SK-N-SH (cell line): ENCODE data around the gene CHML. TPM values are rescaled to one million over a fixed set of nuclear protein-coding genes. Genes with fewer than 3 reads are reported as not detected.

ENCODE experiments used
- CTCF ChIA-PET: fragments of 300-600, 350-600 bp; formaldehyde crosslinking; extraction: SDS; loops from one replicate; lab custom pipeline; 2021; lab: Yijun Ruan, JAX
- POLR2A ChIA-PET: fragments of 350-600 bp; sonication (Branson Sonifier 250); formaldehyde crosslinking; extraction: SDS; loops from one replicate; lab custom pipeline; 2020; ENCODE audit warnings: antibody characterized with exemption, inconsistent platforms; lab: Yijun Ruan, JAX
- DNase-seq: peaks from one replicate; pipeline ENCODE4 v3.0.0; 2012
- H2AFZ ChIP-seq: fragments of 200-600 bp; sonication (generic); 2 replicates; pipeline ENCODE4 v1.8.1; 2016; ENCODE audit warnings: antibody characterized with exemption, mild to moderate bottlenecking, low read depth
- H3F3A ChIP-seq: fragments of 200-600 bp; sonication (generic); replicated peaks from 2 replicates; pipeline ENCODE3; 2016; ENCODE audit warnings: antibody characterized with exemption, mild to moderate bottlenecking; ENCODE audit not compliant: insufficient read depth
- H3K27ac ChIP-seq, 2 experiments: fragments of 200-500 bp in 1 of 2; fragments of 200-600 bp in 1 of 2; sonication (Bioruptor generic) in 1 of 2; sonication (generic), shearing (Covaris generic) in 1 of 2; 2 replicates each; pipeline versions ENCODE4 v1.5.1 to v1.6.1; 2014 to 2016; ENCODE audit warnings: low read depth in 2 of 2, inconsistent platforms in 1 of 2, low read length in 1 of 2, mild to moderate bottlenecking in 1 of 2, mixed read lengths in 1 of 2
- H3K27me3 ChIP-seq: fragments of 200-600 bp; sonication (generic), shearing (Covaris generic); 2 replicates; pipeline ENCODE4 v1.6.1; 2016; ENCODE audit warnings: mixed run types; ENCODE audit not compliant: insufficient read depth
- H3K36me3 ChIP-seq, 2 experiments: fragments of 200-500 bp in 1 of 2; fragments of 200-600 bp in 1 of 2; sonication (Bioruptor generic) in 1 of 2; sonication (generic) in 1 of 2; replicated peaks in 1 of 2; 2 replicates each; pipeline versions ENCODE3 to v1.5.1; 2014 to 2016; ENCODE audit warnings: low read length in 1 of 2, mild to moderate bottlenecking in 1 of 2; ENCODE audit not compliant: insufficient read depth in 2 of 2, control insufficient read depth in 1 of 2
- H3K4me1 ChIP-seq, 2 experiments: fragments of 200-500 bp in 1 of 2; fragments of 200-600 bp in 1 of 2; sonication (Bioruptor generic) in 1 of 2; sonication (generic), shearing (Covaris generic) in 1 of 2; 2 replicates each; pipeline versions ENCODE4 v1.5.1 to v1.6.1; 2014 to 2016; ENCODE audit warnings: low read depth in 1 of 2, low read length in 1 of 2, mixed run types in 1 of 2; ENCODE audit not compliant: insufficient read depth in 2 of 2, control insufficient read depth in 1 of 2
- H3K4me2 ChIP-seq: fragments of 200-600 bp; sonication (generic), shearing (Covaris generic); 2 replicates; pipeline ENCODE4 v1.6.1; 2017; ENCODE audit warnings: mixed run types
- H3K4me3 ChIP-seq, 2 experiments: fragments of 200-500 bp in 1 of 2; fragments of 200-600 bp in 1 of 2; sonication (Bioruptor generic) in 1 of 2; sonication (generic), shearing (Covaris generic) in 1 of 2; 2 replicates each; pipeline versions ENCODE4 v1.5.1 to v1.8.1; 2014 to 2016; ENCODE audit warnings: low read depth in 2 of 2, inconsistent platforms in 1 of 2, low read length in 1 of 2, mild to moderate bottlenecking in 1 of 2, mixed read lengths in 1 of 2, moderate library complexity in 1 of 2
- H3K79me2 ChIP-seq: fragments of 200-600 bp; sonication (generic); 2 replicates; pipeline ENCODE4 v1.8.1; 2017; ENCODE audit warnings: mild to moderate bottlenecking; ENCODE audit not compliant: insufficient read depth
- H3K9ac ChIP-seq: fragments of 200-600 bp; sonication (generic); 2 replicates; pipeline ENCODE4 v1.6.1; 2017; ENCODE audit warnings: mixed run types
- H3K9me2 ChIP-seq: fragments of 200-600 bp; sonication (generic); 2 replicates; pipeline ENCODE4 v1.6.1; 2017; ENCODE audit warnings: mixed run types
- H3K9me3 ChIP-seq: fragments of 200-600 bp; sonication (generic); 2 replicates; pipeline ENCODE4 v1.6.1; 2017; ENCODE audit warnings: mixed run types, mild to moderate bottlenecking, moderate library complexity
- H4K20me1 ChIP-seq: fragments of 200-600 bp; sonication (generic); 2 replicates; pipeline ENCODE4 v1.6.1; 2017; ENCODE audit warnings: mild to moderate bottlenecking, mixed run types; ENCODE audit not compliant: insufficient read depth
- CHD2 ChIP-seq: fragments of 150-350 bp; IDR thresholded peaks from 2 replicates; pipeline ENCODE4 v1.6.1; 2018; ENCODE audit warnings: low read length; ENCODE audit not compliant: partially characterized antibody
- CTCF ChIP-seq: fragments of 200-600 bp; sonication (generic); IDR thresholded peaks from 2 replicates; pipeline ENCODE4 v1.6.1; 2017; ENCODE audit warnings: antibody characterized with exemption, mild to moderate bottlenecking, moderate library complexity
- ELF1 ChIP-seq: IDR thresholded peaks from 2 replicates; pipeline ENCODE4 v1.4.0; 2012
- EP300 ChIP-seq, 2 experiments: IDR thresholded peaks; 2 replicates each; pipeline versions ENCODE4 v1.4.0 to v1.6.1; 2012; ENCODE audit warnings: borderline replicate concordance in 1 of 2, low read depth in 1 of 2, low read length in 1 of 2
- EZH2phosphoT487 ChIP-seq: fragments of 200-600 bp; sonication (generic); IDR thresholded peaks from 2 replicates; pipeline ENCODE4 v1.6.1; 2017; ENCODE audit warnings: low read depth, mixed run types, mild to moderate bottlenecking, antibody characterized with exemption, moderate library complexity, borderline replicate concordance
- FOSL2 ChIP-seq: IDR thresholded peaks from 2 replicates; pipeline ENCODE4 v1.4.0; 2012; ENCODE audit warnings: low read depth, mild to moderate bottlenecking, moderate library complexity, borderline replicate concordance
- JUND ChIP-seq: IDR thresholded peaks from 2 replicates; pipeline ENCODE4 v1.4.0; 2012
- NRF1 ChIP-seq: IDR thresholded peaks from 2 replicates; pipeline ENCODE4 v1.6.1; 2012; ENCODE audit warnings: low read depth, mild to moderate bottlenecking, low read length
- PBX3 ChIP-seq: IDR thresholded peaks from 2 replicates; pipeline ENCODE4; 2012
- POLR2AphosphoS5 ChIP-seq: IDR thresholded peaks from 2 replicates; pipeline ENCODE4 v1.6.1; 2012; ENCODE audit warnings: low read depth, low read length
- RCOR1 ChIP-seq: fragments of 150-350 bp; IDR thresholded peaks from 2 replicates; pipeline ENCODE4 v1.6.1; 2017; ENCODE audit warnings: antibody characterized with exemption, low read length
- RXRA ChIP-seq: IDR thresholded peaks from 2 replicates; pipeline ENCODE4 v1.4.0; 2012; ENCODE audit warnings: low read depth, mild to moderate bottlenecking, borderline replicate concordance
- TAF1 ChIP-seq: IDR thresholded peaks from 2 replicates; pipeline ENCODE4 v1.6.1; 2012; ENCODE audit warnings: low read depth, mild to moderate bottlenecking, low read length, moderate library complexity, borderline replicate concordance
- USF1 ChIP-seq: IDR thresholded peaks from 2 replicates; pipeline ENCODE4 v1.4.0; 2012; ENCODE audit warnings: low read depth, borderline replicate concordance
- ZBTB33 ChIP-seq: IDR thresholded peaks from 2 replicates; pipeline ENCODE4 v1.4.0; 2012; ENCODE audit warnings: low read depth, borderline replicate concordance
- WGBS: methylation state at CpG from one replicate; pipeline ENCODE4 v1.1.6; 2017; ENCODE audit warnings: low lambda C conversion rate; 5-methylcytosine and 5-hydroxymethylcytosine counted together
- polyA plus RNA-seq, 3 experiments: library from polyadenylated mRNA; depleted of rRNA; stranded (reverse); fragments of >200 nt; gene quantifications; 2 replicates each; pipeline ENCODE4 v1.2.3, GENCODE V29; 2012

CHML gene
- polyA plus RNA-seq, 1 of the 3 experiments (the other 2 are of a cell fraction) = 3.0 TPM

- no peaks in the 10 kb centered on the region for H4K20me1 ChIP-seq
- H3K4me3 ChIP-seq = no peak overlapping the region
- POLR2A ChIA-PET = no interaction called here
- H3K9me2 ChIP-seq = no peaks in the 10 kb centered on the region
- no peak overlapping the region for H2AFZ ChIP-seq
- 95% methylated on average over 4 of the region's 4 CpGs for WGBS
- H3K9me3 ChIP-seq = no peaks in the 10 kb centered on the region
- H3K27ac ChIP-seq = no peak overlapping the region
- no peak overlapping the region for H3K9ac ChIP-seq
- H3K36me3 ChIP-seq = peaks cover 0 to 2% of the 10 kb centered on the region in 2 experiments
- TF ChIP-seq POLR2AphosphoS5 = no peak
- no peak for TF ChIP-seq CTCF
- TF ChIP-seq PBX3 = no peak
- TF ChIP-seq RXRA = no peak
- H3K4me1 ChIP-seq = peaks cover 6 to 7% of the 10 kb centered on the region in 2 experiments; a peak in 3 of 4 replicates
- CTCF ChIA-PET = interaction anchor here (0.6 to 2.2 kb wide), 4 partner anchors 8 to 231 kb away, joined by 3 to 8 read pairs (median 3); no protein-coding TSS in a partner anchor
- no peaks in the 10 kb centered on the region for H3K79me2 ChIP-seq
- no peaks in the 10 kb centered on the region for H3K27me3 ChIP-seq
- no peak for DNase-seq
- H3K4me2 ChIP-seq = no peak overlapping the region
- H3F3A ChIP-seq = no peaks in the 10 kb centered on the region
These were observed 26.0 kb downstream of the CHML start for GRCh38 chr1:241614144-241614543.

- H3K27ac ChIP-seq = peak overlapping the region in 1 of 2 experiments; percentile 85; a peak in 2 of 4 replicates
- peaks cover 0 to 2% of the 10 kb centered on the region in 2 experiments for H3K36me3 ChIP-seq
- H3K9ac ChIP-seq = peak overlapping the region; percentile 46; the same call in 1 of the 2 replicates
- H3K4me2 ChIP-seq = peak overlapping the region; percentile 41
- H3F3A ChIP-seq = peaks cover 8% of the 10 kb centered on the region
- POLR2A ChIA-PET = no interaction called here
- peak overlapping the region; percentile 80 for H2AFZ ChIP-seq
- H3K27me3 ChIP-seq = no peaks in the 10 kb centered on the region
- CTCF ChIA-PET = interaction anchor here (1.3 to 3.4 kb wide), 11 partner anchors 13 to 236 kb away, joined by 4 to 41 read pairs (median 14); partner anchors contain the start of gene EXO1
- H3K79me2 ChIP-seq = no peaks in the 10 kb centered on the region
- 63% methylated on average over 9 of the region's 9 CpGs for WGBS
- H3K9me2 ChIP-seq = no peaks in the 10 kb centered on the region
- no peak overlapping the region for H3K4me3 ChIP-seq
- no peaks in the 10 kb centered on the region for H3K9me3 ChIP-seq
- no peak for DNase-seq
- TF ChIP-seq USF1 (no peak), EZH2phosphoT487 (no peak), POLR2AphosphoS5 (no peak), ZBTB33 (peak; percentile 41; the same call in 1 of the 2 replicates), CHD2 (no peak), FOSL2 (peak; percentile 77; the same call in 1 of the 2 replicates), ELF1 (no peak), RCOR1 (no peak), JUND (peak; percentile 62), NRF1 (no peak), EP300 (IDR thresholded peaks at IDR 0.05; ENCODE audit: borderline replicate concordance in 1 of 2, low read depth in 1 of 2, low read length in 1 of 2) (no peak), TAF1 (no peak)
- TF ChIP-seq, all 33 proteins: peak for 3
- Histone ChIP-seq H4K20me1 (no peaks in the 10 kb centered on the region), H3K4me1 (peaks cover 6 to 18% of the 10 kb centered on the region in 2 experiments; a peak in 3 of 4 replicates)
These were observed 27.4 kb downstream of the CHML start for GRCh38 chr1:241612533-241613477.
